Lower lobe of right lung (tissue), 2 donors: ENCODE data around the gene RPS17. TPM values are rescaled to one million over a fixed set of nuclear protein-coding genes. Genes with fewer than 3 reads are reported as not detected.

Experiments
- ATAC-seq, 2 donors: fragments of 200-7000 bp; cut with Tn5 transposase; one replicate each; pipeline ENCODE4 v1.9.1; 2020 to 2022; ENCODE audit warnings: mild to moderate bottlenecking in 2 of 2, moderate library complexity in 2 of 2
- DNase-seq: peaks from one replicate; pipeline ENCODE4 v3.0.0-alpha.2; 2020
- H3K27ac ChIP-seq: fragments of 200-600 bp; one replicate; pipeline ENCODE4 v1.8.0; 2022
- H3K27me3 ChIP-seq: fragments of 200-600 bp; one replicate; pipeline ENCODE4 v1.8.0; 2022; ENCODE audit warnings: low read depth
- H3K36me3 ChIP-seq: fragments of 200-600 bp; one replicate; pipeline ENCODE4 v1.8.0; 2022; ENCODE audit warnings: mild to moderate bottlenecking
- H3K4me1 ChIP-seq: fragments of 200-600 bp; one replicate; pipeline ENCODE4 v1.8.0; 2022
- H3K4me3 ChIP-seq: fragments of 200-600 bp; one replicate; pipeline ENCODE4 v1.8.0; 2022; ENCODE audit warnings: mild to moderate bottlenecking
- H3K9me3 ChIP-seq: fragments of 200-600 bp; one replicate; pipeline ENCODE4 v1.8.0; 2022
- intact Hi-C: fragments of 100-400 bp; cut with DNase I; formaldehyde crosslinking; loops from one replicate; pipeline ENCODE4 v1.11.0; 2022
- total RNA-seq: library from RNA; stranded (reverse); fragmentation: NEBNext Ultra II Directional; extraction: Animal tissue kit (Norgen Biotek cat#: 25700); gene quantifications from one replicate; pipeline ENCODE4 v1.2.1, GENCODE V29; 2021
- TF ChIP-seq, protein P1 (sequence below): fragments of 200-600 bp; IDR thresholded peaks from one replicate; pipeline ENCODE4 v1.8.0; 2022; ENCODE audit warnings: antibody characterized with exemption, mild to moderate bottlenecking
- donor health status: DM: no; HTN: yes; CAD: no; lungs with severe emphysema.

Gene RPS17
- total RNA-seq, 1 donor from 2014 or later, result 1,182 TPM

DNA sequence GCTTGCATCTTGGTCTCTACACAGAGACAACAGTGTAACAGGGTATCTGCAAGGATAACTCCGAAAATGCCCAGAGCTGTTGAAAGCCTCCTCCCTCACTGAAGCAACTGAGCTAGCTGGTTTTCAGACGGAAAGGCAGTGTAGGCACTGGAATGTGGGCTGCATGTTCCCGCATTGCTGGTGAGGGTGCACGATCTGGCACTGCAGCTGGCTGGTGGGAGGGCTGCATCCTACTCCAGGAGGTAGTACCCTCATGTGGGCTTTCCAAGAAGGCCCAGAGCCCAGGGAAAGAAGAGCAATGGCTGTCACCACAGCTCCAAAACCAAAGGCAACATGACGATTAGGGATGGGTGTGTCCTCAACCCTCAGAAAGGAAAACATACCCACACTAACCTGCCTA lies 28.7 kb upstream of the RPS17 start:
- DNase-seq (no peak), ATAC-seq (no peak)
- Histone ChIP-seq H3K4me1 (peaks cover 6% of the 10 kb centered on the region), H3K27me3 (no peaks in the 10 kb centered on the region), H3K4me3 (no peak overlapping the region), H3K9me3 (no peaks in the 10 kb centered on the region), H3K36me3 (no peaks in the 10 kb centered on the region), H3K27ac (no peak overlapping the region)
- intact Hi-C loops, result no loop called here
- TF ChIP-seq, protein P1, sequence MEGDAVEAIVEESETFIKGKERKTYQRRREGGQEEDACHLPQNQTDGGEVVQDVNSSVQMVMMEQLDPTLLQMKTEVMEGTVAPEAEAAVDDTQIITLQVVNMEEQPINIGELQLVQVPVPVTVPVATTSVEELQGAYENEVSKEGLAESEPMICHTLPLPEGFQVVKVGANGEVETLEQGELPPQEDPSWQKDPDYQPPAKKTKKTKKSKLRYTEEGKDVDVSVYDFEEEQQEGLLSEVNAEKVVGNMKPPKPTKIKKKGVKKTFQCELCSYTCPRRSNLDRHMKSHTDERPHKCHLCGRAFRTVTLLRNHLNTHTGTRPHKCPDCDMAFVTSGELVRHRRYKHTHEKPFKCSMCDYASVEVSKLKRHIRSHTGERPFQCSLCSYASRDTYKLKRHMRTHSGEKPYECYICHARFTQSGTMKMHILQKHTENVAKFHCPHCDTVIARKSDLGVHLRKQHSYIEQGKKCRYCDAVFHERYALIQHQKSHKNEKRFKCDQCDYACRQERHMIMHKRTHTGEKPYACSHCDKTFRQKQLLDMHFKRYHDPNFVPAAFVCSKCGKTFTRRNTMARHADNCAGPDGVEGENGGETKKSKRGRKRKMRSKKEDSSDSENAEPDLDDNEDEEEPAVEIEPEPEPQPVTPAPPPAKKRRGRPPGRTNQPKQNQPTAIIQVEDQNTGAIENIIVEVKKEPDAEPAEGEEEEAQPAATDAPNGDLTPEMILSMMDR, result no peak

DNA sequence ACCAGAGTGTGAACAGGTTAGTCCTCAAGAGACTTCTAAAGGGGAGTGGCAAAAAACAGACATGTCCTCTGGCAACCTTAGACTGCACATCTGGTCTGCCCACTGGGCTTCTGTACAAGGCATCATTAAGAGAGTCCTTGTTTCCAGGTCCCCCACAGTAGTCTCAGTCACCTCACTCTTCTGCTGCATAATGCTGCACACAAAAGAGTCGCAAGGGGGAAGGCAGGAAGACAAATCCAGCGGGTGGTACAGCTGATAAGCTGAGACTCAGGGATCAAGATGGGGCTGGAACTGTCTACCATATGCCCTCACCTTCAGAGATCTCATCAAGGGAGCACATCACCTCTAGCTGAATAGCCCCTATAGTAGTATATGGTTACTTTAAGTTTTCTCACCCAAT lies 27.4 kb upstream of the RPS17 start:
- Histone ChIP-seq H3K4me1 (peaks cover 6% of the 10 kb centered on the region), H3K9me3 (no peaks in the 10 kb centered on the region), H3K27ac (no peak overlapping the region), H3K36me3 (no peaks in the 10 kb centered on the region), H3K4me3 (no peak overlapping the region), H3K27me3 (no peaks in the 10 kb centered on the region)
- intact Hi-C loops, result no loop called here
- TF ChIP-seq, protein P1, result no peak
- ATAC-seq, result no peak
- no peak for DNase-seq

DNA sequence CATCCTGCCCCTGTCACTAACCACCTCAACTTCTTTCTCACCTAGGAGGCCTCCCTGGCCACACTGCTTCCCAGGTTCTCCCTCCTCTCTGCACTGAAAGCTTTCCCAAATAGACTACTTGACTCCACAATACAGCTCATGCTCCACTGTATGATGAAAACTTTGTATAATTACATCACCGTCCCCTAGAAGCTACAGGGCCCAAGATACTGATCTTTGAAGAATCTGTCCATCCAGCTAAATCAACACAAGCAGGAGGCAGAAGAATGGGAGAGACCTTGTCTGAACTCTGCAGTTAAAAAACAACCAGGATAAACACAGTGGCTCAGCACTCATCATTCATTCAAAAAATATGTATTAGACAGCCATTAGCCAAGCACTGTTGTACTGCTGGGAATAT lies 26.4 kb upstream of the RPS17 start:
- intact Hi-C loops, result no loop called here
- H3K27ac ChIP-seq, result no peak overlapping the region
- TF ChIP-seq, protein P1, result no peak

DNA sequence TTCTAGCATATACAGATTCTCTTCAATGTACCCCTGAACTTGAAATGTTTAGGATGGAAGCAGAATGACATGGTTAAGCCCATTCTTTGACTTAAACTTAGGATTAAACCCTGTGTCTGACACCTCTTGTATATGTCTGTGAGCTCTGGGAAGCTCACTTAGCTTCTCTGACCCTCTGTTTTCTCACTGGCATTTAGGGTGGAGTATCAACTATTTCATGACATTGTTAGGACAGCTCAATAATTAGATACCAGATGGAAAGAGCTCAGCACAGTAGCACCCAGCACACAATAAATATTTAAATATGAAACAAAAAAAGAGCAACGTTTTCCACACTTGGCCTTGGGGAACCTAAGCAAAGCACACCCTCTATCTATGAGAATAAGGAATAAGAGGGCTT lies 18.2 kb upstream of the RPS17 start:
- H3K4me1 ChIP-seq, result no peaks in the 10 kb centered on the region
- H3K27me3 ChIP-seq, result no peaks in the 10 kb centered on the region
- H3K27ac ChIP-seq, result no peak overlapping the region
- no peaks in the 10 kb centered on the region for H3K36me3 ChIP-seq
- DNase-seq (no peak), ATAC-seq (no peak)
- no peak overlapping the region for H3K4me3 ChIP-seq
- intact Hi-C loops, result no loop called here
- TF ChIP-seq, protein P1, result no peak
- H3K9me3 ChIP-seq, result no peaks in the 10 kb centered on the region

More for the DNA sequence above, 26.4 kb upstream of the RPS17 start:
- no peak overlapping the region for H3K4me3 ChIP-seq
- DNase-seq (no peak), ATAC-seq (no peak)
- H3K27me3 ChIP-seq, result no peaks in the 10 kb centered on the region
- no peaks in the 10 kb centered on the region for H3K36me3 ChIP-seq
- H3K4me1 ChIP-seq, result peaks cover 6% of the 10 kb centered on the region
- H3K9me3 ChIP-seq, result no peaks in the 10 kb centered on the region

DNA sequence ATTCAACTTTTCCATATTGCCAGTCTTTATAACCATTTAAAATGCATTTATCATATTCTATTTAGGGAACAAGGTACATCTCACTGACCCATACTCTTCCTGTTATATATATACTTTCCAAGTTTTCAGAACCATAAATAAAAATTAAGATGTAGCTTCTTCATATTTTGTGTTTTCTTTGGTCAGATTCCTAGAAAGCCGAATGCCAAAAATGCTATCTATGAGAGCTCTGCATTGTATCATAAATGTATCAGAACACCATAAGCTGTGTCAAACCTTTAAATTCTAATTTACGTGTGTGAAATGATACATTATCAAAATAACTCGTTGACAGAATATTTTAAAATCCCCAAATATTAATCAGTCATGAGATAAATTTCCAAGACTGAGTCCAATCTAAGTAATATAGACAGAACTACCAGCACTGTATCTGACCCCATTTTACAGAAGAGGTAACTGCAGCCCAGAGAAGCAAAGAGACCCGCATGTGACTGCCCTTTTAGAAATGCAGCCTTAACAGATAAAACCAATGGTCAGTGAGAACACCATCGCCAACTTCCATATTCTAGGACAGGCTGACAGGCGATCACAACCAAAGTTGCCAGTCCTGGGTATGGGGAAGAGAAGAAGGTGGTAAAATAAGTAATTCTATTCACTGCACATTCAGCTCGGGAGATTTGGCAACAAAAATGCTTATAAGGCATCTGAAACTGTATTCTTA lies 16.2 kb upstream of the RPS17 start:
- no peaks in the 10 kb centered on the region for H3K4me1 ChIP-seq
- no peaks in the 10 kb centered on the region for H3K36me3 ChIP-seq
- no peak overlapping the region for H3K4me3 ChIP-seq
- DNase-seq (no peak), ATAC-seq (no peak)
- H3K27me3 ChIP-seq, result no peaks in the 10 kb centered on the region
- H3K27ac ChIP-seq, result no peak overlapping the region
- intact Hi-C loops, result no loop called here
- TF ChIP-seq, protein P1, result no peak
- H3K9me3 ChIP-seq, result no peaks in the 10 kb centered on the region
